ENCODE data around the gene RAD51.

The RAD51 gene

DNA sequence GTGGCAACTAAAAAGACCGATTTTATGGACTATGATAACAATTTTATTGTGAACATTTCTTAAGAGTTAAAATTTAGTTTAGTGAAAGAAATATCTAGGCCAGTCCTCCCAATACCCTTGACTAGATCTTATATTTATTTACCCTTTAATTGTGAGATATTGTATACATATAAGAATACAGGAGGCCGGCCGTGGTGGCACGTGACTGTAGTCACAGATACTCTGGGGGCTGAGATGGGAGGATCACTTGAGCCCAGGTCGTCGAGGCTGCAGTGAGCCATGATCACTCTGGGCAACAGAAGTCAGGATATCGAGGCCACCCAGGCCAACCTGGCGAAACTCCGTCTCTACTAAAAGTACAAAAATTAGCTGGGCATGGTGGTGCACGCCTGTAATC, 60.8 kb downstream of the RAD51 start:
- DNase-seq (ENCODE audit: extremely low spot score, insufficient read length, low read depth), result no peak
- FAIRE-seq, result no peak

GRCh38 chr15:40756938-40757337, 62.0 kb downstream of the RAD51 start:
- no peak for DNase-seq (ENCODE audit: extremely low spot score, insufficient read length, low read depth)
- no peak for FAIRE-seq

DNA sequence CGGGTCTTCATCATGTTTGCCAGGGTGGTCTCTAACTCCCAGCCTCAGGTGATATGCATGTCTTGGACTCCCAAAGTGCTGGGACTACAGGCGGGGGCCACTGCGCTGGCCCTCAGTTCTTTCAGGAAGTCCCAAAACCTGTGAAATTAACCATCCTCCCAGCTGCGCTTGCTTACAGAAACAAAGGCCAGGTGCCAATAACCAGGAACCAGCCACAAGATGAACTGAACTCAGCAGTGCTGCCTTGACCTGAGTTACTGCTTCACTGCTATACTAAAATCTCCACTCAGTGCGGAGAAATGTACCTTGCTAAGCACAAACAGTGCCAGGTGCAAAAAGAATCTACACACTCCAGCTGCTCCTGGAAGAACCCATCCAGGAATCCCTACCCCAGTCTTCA, 65.0 kb downstream of the RAD51 start:
- FAIRE-seq (no peak), DNase-seq (ENCODE audit: extremely low spot score, insufficient read length, low read depth) (no peak)

DNA sequence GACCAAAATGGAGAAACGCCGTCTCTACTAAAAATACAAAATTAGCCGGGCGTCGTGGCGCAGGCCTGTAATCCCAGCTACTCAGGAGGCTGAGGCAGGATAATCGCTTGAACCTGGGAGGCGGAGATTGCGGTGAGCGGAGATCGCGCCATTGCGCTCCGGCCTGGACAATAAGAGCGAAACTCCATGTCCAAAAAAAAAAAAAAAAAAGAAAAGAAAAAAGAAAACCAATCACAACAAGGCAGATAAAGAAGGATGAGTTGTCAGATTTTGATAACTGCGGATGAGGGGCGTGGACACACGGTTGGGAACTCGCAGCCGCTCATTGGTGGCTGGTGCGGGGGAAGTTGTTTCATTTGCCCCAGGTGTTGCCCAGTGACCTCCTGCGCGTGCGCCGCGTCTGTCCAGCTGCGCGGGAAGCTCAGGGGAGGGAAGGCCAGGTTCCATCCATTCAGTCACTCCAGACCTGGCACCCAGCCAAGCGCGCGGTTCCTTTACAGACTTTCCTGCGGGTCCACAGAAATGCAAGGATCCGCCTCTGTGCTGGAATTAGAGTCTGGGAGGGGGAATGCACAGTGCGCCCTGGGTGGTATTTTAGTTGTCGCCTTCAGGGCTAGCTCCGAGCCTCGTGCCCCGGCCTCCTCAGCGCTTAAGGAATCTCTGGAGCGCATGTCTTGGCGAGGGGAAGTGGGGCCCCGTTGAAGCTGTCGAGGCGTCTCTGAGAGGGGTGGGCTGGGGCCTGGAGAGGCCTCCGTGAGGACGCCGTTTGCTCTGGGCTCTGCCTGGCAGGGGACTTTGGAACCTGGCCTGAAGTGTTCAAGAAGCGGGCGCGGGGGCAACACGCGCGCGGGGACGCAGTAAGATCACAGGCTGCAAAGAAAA, 68.2 kb downstream of the RAD51 start:
- DNase-seq (ENCODE audit: extremely low spot score, insufficient read length, low read depth) (peak; percentile 33), FAIRE-seq (no peak)

DNA sequence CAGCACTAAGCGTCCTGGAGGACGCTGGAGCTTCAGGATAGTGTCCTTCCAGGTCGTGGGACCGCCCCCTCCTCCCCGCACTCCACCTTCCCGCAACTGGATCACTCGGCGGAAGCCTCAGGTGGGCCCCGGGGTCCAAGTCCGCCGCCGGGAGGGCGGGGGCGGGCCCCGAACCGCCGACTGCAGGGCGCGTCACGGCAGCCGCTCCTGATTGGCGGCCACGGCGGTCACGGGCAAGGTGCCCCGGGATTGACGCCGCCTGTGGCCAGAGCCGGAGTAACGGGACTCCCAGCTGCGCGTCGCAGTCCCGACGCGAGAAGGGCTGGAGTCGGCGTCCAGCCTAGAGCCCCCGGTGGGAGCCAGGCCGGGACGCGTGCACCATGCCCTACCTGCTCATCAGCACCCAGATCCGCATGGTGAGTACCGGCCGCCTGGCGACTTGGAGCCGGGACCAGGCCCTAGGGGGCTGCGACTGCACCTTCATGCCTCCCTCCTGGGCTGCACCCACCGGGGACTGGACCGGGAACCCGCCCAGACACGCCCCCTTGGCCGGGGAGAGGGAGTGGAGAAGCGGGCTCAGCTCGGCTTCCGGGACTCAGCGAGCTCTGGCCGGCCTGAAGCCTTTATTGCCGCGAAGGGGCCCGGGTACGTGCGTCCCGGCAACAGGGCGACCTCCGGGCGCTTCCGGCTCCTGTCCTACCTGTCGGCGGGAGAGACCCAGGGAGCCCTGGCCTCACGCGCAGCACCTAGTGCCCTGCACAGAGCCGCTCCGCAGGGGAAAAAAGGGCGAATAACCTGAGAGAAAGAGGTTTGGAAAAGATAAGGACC, 69.0 kb downstream of the RAD51 start, which contains the start of gene GCHFR:
Gene GCHFR, plus strand, starts transcription at position 268 of the 828 bp plus-strand sequence. Its CDS starts 113 bp downstream, at position 381.
- peak; percentile 44 for FAIRE-seq
- peak; percentile 65 for DNase-seq (ENCODE audit: extremely low spot score, insufficient read length, low read depth)

DNA sequence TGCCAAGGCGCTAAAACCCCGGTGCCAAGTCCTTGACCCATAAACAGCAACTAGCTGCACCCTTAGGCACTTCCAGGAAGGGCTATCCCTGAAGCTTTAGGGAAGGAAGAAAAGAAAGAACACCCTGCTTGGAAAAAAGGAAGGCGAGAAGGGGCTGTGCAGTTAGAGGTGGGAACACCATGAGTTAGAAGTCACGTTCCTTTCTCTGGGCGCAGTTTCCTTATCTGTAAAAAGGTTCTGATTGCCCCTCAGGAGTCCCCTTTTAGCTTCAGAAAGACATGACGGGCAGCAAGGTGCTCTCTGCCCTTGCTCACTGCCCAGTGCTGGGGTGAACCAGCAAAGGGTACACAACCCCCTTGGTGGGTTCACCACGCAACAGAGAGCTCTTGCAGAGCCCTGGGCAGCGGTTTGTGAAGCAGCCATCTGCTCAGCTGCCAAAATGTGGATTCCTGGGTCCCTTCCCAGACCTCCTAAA, 69.7 kb downstream of the RAD51 start:
- DNase-seq (ENCODE audit: extremely low spot score, insufficient read length, low read depth) (no peak), FAIRE-seq (no peak)

- no peak for FAIRE-seq
- no peak for DNase-seq (ENCODE audit: extremely low spot score, insufficient read length, low read depth)
Observed at GRCh38 chr15:40766194-40766815, 71.3 kb downstream of the RAD51 start.

GRCh38 chr15:40766906-40767837, 72.2 kb downstream of the RAD51 start:
- no peak for FAIRE-seq
- DNase-seq (ENCODE audit: extremely low spot score, insufficient read length, low read depth), result no peak

- no peak for FAIRE-seq
Observed at GRCh38 chr15:40767838-40768500, 73.0 kb downstream of the RAD51 start.

DNA sequence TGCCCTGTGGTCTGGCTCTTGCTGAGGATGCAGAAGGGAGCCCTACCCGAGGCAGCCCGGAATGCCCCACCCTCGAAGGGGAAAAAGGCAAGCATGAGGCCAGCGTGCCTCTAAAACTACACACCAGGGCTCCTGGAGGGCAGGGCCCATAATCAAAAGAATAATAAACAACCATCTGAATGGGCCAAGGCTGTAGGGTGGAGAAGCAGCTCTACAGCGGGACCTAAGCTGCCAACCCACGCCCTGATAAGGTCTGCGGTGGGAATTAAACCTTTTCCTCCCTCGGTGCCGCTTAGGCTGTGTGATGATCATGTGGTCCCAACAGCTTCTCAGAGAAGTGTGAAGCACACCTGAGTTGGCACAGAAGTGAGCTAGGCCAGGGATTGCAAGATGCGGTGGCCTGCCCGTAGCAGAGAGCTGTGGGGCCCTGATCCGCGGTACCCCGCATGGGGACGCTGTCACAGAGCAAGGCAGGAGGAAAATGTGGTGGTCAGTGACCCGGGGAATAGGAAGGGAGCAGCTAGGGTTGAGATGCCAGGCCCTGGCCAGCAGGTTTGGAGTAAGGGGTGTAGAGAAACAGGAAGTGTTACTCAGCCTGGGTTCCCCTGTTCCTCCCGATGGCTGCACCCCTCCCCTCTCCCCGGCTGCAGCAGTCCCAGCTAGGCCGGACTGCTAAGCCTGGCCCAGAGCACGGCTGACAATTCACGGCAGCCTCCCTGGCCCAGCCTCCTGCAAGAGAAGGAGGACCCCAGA, 73.7 kb downstream of the RAD51 start:
- FAIRE-seq, result no peak
- DNase-seq (ENCODE audit: extremely low spot score, insufficient read length, low read depth), result no peak

More at GRCh38 chr15:40767838-40768500, 73.0 kb downstream of the RAD51 start:
- no peak for DNase-seq (ENCODE audit: extremely low spot score, insufficient read length, low read depth)

DNA sequence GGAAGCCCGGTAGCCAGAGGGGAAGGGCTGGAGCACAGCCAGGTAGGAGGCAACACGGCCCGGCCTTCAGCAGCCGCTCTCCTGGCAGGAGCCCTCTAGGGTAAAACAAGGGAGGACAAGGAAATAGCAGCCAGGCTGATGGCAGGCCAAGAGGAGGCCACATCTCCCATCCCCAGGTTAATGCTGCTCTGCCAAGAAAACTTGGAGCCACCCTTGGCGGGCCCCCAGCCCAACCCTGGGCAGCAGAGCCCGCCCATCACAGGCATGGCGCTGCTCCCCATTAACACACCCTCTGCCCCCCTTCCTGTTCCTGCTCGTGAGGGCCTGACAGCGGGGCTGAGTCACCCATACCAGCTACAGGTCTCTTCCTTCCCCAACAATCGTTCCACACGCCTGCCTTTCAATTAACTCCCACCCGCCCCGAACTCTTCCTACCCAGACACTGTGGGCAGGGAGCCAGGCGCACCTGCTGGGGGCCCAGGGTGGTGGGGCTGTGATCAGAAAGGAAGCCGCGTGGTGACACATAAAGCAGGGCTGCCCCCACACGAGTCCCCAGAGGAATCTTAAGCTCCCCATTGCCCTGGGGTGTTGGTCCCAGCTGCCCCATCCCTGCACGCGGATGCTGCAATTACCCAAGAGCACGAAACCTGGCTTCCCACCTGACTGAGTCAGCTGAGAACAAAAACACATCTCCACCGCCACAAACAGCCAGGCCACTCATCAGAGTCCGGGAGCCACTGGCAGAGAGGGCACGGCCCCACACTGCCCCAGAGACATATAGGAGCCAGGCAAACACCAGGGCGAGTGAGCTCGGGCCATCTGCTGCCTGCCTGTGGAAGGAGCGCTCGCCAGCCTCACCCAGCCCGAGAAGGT, 74.5 kb downstream of the RAD51 start, which contains the start of gene C15orf62:
Gene C15orf62, plus strand, starts transcription at position 707 of the 873 bp plus-strand sequence. CDS start 516 bp downstream, outside the sequence.
- FAIRE-seq, result peak; percentile 59

GRCh38 chr15:40770147-40770721, 75.3 kb downstream of the RAD51 start:
- DNase-seq (ENCODE audit: extremely low spot score, insufficient read length, low read depth), result no peak

More for the DNA sequence above, 74.5 kb downstream of the RAD51 start, which contains the start of gene C15orf62:
- peak; percentile 25 for DNase-seq (ENCODE audit: extremely low spot score, insufficient read length, low read depth)

GRCh38 chr15:40771242-40771641, 76.3 kb downstream of the RAD51 start:
- DNase-seq (ENCODE audit: extremely low spot score, insufficient read length, low read depth), result no peak
- no peak for FAIRE-seq

More at GRCh38 chr15:40770147-40770721, 75.3 kb downstream of the RAD51 start:
- no peak for FAIRE-seq

- DNase-seq (ENCODE audit: extremely low spot score, insufficient read length, low read depth) (no peak), FAIRE-seq (no peak)
Observed at GRCh38 chr15:40772014-40772413, 77.0 kb downstream of the RAD51 start.

DNA sequence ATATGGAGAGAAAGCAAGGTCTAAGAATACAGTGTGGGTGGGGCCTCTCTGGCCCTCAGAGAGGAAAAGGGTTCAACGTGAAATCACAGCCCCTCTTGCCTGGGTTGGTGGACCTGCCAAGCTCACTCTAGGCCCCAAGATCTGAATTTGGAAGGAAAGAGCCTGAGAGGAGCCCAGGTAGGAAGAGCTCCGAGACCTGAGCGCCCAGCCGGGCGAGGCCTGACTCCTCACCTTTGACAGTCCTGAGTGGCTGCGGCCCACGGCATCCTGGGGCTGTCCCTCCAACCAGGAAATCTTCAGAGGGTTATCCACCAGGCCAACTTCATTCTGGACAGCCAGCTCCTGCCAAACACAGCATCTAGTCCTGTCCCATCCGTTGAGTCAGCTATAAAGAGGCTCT, 78.5 kb downstream of the RAD51 start:
- no peak for FAIRE-seq

GRCh38 chr15:40773902-40774301, 78.9 kb downstream of the RAD51 start:
- FAIRE-seq, result no peak

More for the DNA sequence above, 78.5 kb downstream of the RAD51 start:
- no peak for DNase-seq (ENCODE audit: extremely low spot score, insufficient read length, low read depth)

More at GRCh38 chr15:40773902-40774301, 78.9 kb downstream of the RAD51 start:
- no peak for DNase-seq (ENCODE audit: extremely low spot score, insufficient read length, low read depth)

Measured in GM18507 (cell line).